Epithelial cell of esophagus (primary cell): ENCODE measurements around the gene MRTFA.

Experiments
- DNase-seq: peaks from one replicate; pipeline ENCODE4 v3.0.0; 2010; ENCODE audit warnings: low read depth
- H3K4me3 ChIP-seq: 2 replicates; pipeline ENCODE4 v1.5.1; 2011; ENCODE audit warnings: mild to moderate bottlenecking, low read length, control low read depth
- CTCF ChIP-seq: IDR thresholded peaks from 2 replicates; pipeline ENCODE4 v1.5.1; 2011; ENCODE audit warnings: low read depth, mild to moderate bottlenecking, low read length, control low read depth, inconsistent platforms; ENCODE audit not compliant: insufficient read depth; ENCODE audit errors: missing control alignments

Gene MRTFA

GRCh38 chr22:40394607-40395006 lies 241.9 kb downstream of the MRTFA start:
- no peak for TF ChIP-seq CTCF
- no peak for DNase-seq
- H3K4me3 ChIP-seq = no peak overlapping the region

- TF ChIP-seq CTCF = no peak
- H3K4me3 ChIP-seq = no peak overlapping the region
- no peak for DNase-seq
Measured at GRCh38 chr22:40392618-40393017, 243.9 kb downstream of the MRTFA start.

GRCh38 chr22:40391417-40391816 lies 245.1 kb downstream of the MRTFA start:
- no peak overlapping the region for H3K4me3 ChIP-seq
- no peak for TF ChIP-seq CTCF
- no peak for DNase-seq

- DNase-seq = no peak
- no peak for TF ChIP-seq CTCF
- H3K4me3 ChIP-seq = no peak overlapping the region
Measured at GRCh38 chr22:40388231-40388630, 248.3 kb downstream of the MRTFA start.

- no peak overlapping the region for H3K4me3 ChIP-seq
- peak; percentile 35 for DNase-seq
- no peak for TF ChIP-seq CTCF
Measured at GRCh38 chr22:40387746-40388145, 248.8 kb downstream of the MRTFA start.

- no peak for TF ChIP-seq CTCF
- peak; percentile 39 for DNase-seq
- H3K4me3 ChIP-seq = no peak overlapping the region
Measured at GRCh38 chr22:40385036-40385782, 251.3 kb downstream of the MRTFA start.

- no peak for DNase-seq
- no peak overlapping the region for H3K4me3 ChIP-seq
- no peak for TF ChIP-seq CTCF
Measured at GRCh38 chr22:40383905-40384304, 252.6 kb downstream of the MRTFA start.
